ENCODE results near the gene MAP6. TPM values are rescaled to one million over a fixed set of nuclear protein-coding genes. Genes with fewer than 3 reads are reported as not detected.

Gene MAP6
- total and polyA plus RNA-seq, 10 of the 15 experiments (the other 5 are each of a cell fraction or from before 2014, with no cell fraction given): 0.06 to 0.19 (median 0.11) TPM; not detected in 5

DNA sequence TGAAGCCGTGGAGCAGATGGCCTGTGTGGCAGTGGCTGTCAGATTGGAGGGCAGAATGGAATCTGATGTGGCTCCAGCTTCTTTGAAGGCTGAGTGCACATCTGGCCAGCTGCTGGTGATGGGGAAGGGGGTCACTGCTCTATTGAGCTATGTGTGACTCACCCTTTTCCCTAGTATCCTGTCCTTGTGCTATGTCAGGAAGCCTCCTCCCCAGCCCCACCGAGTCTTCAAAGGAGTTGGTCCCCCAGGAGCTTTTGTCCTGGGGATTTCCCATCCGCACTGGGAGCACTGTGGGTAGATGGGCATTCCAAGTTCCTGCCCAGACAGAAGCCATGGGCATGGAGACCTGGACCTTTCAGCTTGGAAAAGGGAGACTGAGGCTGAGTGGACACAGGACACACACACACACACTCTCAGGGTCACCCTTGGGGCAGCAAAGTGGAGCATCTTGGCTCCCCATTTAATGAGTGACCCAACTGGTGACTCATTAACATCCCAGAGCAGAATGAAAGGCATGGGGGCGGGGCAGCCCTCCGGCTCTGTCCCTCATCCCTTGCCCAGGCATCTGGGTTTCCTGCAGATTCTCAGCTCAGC lies 103.5 kb downstream of the MAP6 start:
- no peak for TF ChIP-seq TARDBP (IDR thresholded peaks at IDR 0.05; ENCODE audit: borderline replicate concordance)
- TF ChIP-seq NR2C2 (IDR thresholded peaks at IDR 0.05; ENCODE audit: borderline replicate concordance, control insufficient read depth, insufficient read length, low read depth): no peak
- TF ChIP-seq ZNF217 (IDR thresholded peaks at IDR 0.05): no peak
- TF ChIP-seq HDGF (IDR thresholded peaks at IDR 0.05): no peak
- TF ChIP-seq CHD1 (IDR thresholded peaks at IDR 0.05; ENCODE audit: low read depth, low read length): no peak
- no peak for TF ChIP-seq NBN (IDR thresholded peaks at IDR 0.05)
- TF ChIP-seq, protein P1, sequence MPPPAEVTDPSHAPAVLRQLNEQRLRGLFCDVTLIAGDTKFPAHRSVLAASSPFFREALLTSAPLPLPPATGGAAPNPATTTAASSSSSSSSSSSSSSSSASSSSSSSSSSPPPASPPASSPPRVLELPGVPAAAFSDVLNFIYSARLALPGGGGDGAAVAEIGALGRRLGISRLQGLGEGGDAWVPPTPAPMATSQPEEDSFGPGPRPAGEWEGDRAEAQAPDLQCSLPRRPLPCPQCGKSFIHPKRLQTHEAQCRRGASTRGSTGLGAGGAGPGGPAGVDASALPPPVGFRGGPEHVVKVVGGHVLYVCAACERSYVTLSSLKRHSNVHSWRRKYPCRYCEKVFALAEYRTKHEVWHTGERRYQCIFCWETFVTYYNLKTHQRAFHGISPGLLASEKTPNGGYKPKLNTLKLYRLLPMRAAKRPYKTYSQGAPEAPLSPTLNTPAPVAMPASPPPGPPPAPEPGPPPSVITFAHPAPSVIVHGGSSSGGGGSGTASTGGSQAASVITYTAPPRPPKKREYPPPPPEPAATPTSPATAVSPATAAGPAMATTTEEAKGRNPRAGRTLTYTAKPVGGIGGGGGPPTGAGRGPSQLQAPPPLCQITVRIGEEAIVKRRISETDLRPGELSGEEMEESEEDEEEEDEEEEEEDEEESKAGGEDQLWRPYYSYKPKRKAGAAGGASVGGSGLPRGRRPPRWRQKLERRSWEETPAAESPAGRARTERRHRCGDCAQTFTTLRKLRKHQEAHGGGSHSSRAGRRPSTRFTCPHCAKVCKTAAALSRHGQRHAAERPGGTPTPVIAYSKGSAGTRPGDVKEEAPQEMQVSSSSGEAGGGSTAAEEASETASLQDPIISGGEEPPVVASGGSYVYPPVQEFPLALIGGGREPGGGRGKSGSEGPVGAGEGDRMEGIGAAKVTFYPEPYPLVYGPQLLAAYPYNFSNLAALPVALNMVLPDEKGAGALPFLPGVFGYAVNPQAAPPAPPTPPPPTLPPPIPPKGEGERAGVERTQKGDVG (CRISPR knock-in tag; IDR thresholded peaks at IDR 0.05): no peak
- no peak for TF ChIP-seq IKZF1 (conservative IDR thresholded peaks at IDR 0.05)
- Histone ChIP-seq H3K4me1 (ENCODE audit: control insufficient read depth, insufficient read depth, low read length) (peaks cover 5% of the 10 kb centered on the region), H4K20me1 (ENCODE audit: control insufficient read depth, insufficient read depth) (no peaks in the 10 kb centered on the region), H3K27me3 (replicated peaks in 1 of 2; ENCODE audit: control insufficient read depth in 2 of 2, insufficient read depth in 2 of 2, low read length in 1 of 2) (no peaks in the 10 kb centered on the region), H2AFZ (ENCODE audit: control insufficient read depth, low read depth, low read length) (no peak overlapping the region), H3K36me3 (ENCODE audit: control insufficient read depth in 2 of 2, insufficient read depth in 2 of 2, low read length in 1 of 2) (peaks cover 4 to 10% of the 10 kb centered on the region in 2 experiments; a peak in 3 of 4 replicates), H3K4me2 (ENCODE audit: control insufficient read depth, insufficient read depth) (no peak overlapping the region), H3K4me3 (no peak overlapping the region), H3K79me2 (ENCODE audit: control insufficient read depth, insufficient read depth, low read length) (peaks cover 19% of the 10 kb centered on the region), H3K9me3 (replicated peaks; ENCODE audit: control insufficient read depth, insufficient read depth, low read length) (no peaks in the 10 kb centered on the region), H3K9ac (ENCODE audit: control insufficient read depth, insufficient read depth, low read length) (no peak overlapping the region), H3K27ac (ENCODE audit: control insufficient read depth, insufficient read depth) (no peak overlapping the region)
- ChIA-PET RAD21 (ENCODE audit: unreplicated experiment) (no interaction called here), SMC1A (ENCODE audit: uncharacterized antibody, unreplicated experiment) (interaction anchor here (0.5 to 1.0 kb wide), 3 partner anchors 10 to 236 kb away, joined by 3 to 4 read pairs (median 3); no protein-coding TSS in a partner anchor), POLR2A (interaction anchor here (0.7 kb wide), 1 partner anchor 11 kb away, joined by 3 read pairs; no protein-coding TSS in a partner anchor), CTCF (no interaction called here)
- FAIRE-seq (no peak), DNase-seq (ENCODE audit: low read depth, low spot score) (no peak), ATAC-seq (no peak)
- in situ Hi-C loops (cut with MboI): no loop called here
- no TSS peak for BruUV-seq (replicated peaks)
- intact Hi-C loops (cut with micrococcal nuclease; ENCODE audit: unreplicated experiment): no loop called here
- WGBS (ENCODE audit: insufficient coverage, insufficient replicate concordance, low lambda C conversion rate, missing lambda C conversion rate): 75% methylated on average over 5 of the region's 5 CpGs

Measured in GM12878 (cell line).